MM.1S (cell line): ENCODE data around the gene LDHAL6A.

Experiments
- DNase-seq: peaks from one replicate; pipeline ENCODE4 v3.0.0-alpha.2; 2015
- H2AFZ ChIP-seq: fragments of 300-600 bp; sonication (generic); 2 replicates; pipeline ENCODE4 v1.6.0; 2016; ENCODE audit warnings: antibody characterized with exemption, low read length
- H3F3A ChIP-seq: fragments of 300-600 bp; sonication (generic); 2 replicates; pipeline ENCODE4 v1.6.1; 2016; ENCODE audit warnings: mild to moderate bottlenecking, antibody characterized with exemption, low read length, moderate library complexity, mixed read lengths; ENCODE audit not compliant: insufficient read depth
- H3K27ac ChIP-seq: fragments of 300-600 bp; sonication (generic); 2 replicates; pipeline ENCODE4 v1.5.1; 2016; ENCODE audit warnings: mild to moderate bottlenecking, low read length
- H3K27me3 ChIP-seq: fragments of 300-600 bp; sonication (generic); replicated peaks from 2 replicates; pipeline ENCODE4 v1.6.0; 2016; ENCODE audit warnings: low read length; ENCODE audit not compliant: insufficient read depth
- H3K36me3 ChIP-seq: fragments of 300-600 bp; sonication (generic); replicated peaks from 2 replicates; pipeline ENCODE4 v1.6.1; 2016; ENCODE audit warnings: mild to moderate bottlenecking, low read length, mixed read lengths; ENCODE audit not compliant: insufficient read depth
- H3K4me1 ChIP-seq: fragments of 300-600 bp; sonication (generic); 2 replicates; pipeline ENCODE4 v1.6.1; 2016; ENCODE audit warnings: low read length, mixed read lengths
- H3K4me2 ChIP-seq: fragments of 300-600 bp; sonication (generic); 2 replicates; pipeline ENCODE4 v1.6.0; 2016; ENCODE audit warnings: low read depth, low read length
- H3K4me3 ChIP-seq: fragments of 300-600 bp; sonication (generic); 2 replicates; pipeline ENCODE4 v1.5.1; 2016; ENCODE audit warnings: low read length, mixed read lengths
- H3K79me2 ChIP-seq: fragments of 300-600 bp; sonication (generic); 2 replicates; pipeline ENCODE4 v1.6.1; 2016; ENCODE audit warnings: mixed run types, low read length, mixed read lengths
- H3K9ac ChIP-seq: fragments of 300-600 bp; sonication (generic); 2 replicates; pipeline ENCODE4 v1.6.1; 2016; ENCODE audit warnings: low read length, mixed read lengths
- H3K9me2 ChIP-seq: fragments of 300-600 bp; sonication (generic); replicated peaks from 2 replicates; pipeline ENCODE4 v1.6.1; 2016; ENCODE audit warnings: mild to moderate bottlenecking, low read length, mixed read lengths; ENCODE audit not compliant: insufficient read depth
- H3K9me3 ChIP-seq: fragments of 300-600 bp; sonication (generic); replicated peaks from 2 replicates; pipeline ENCODE4 v1.6.1; 2016; ENCODE audit warnings: mild to moderate bottlenecking, low read length, mixed read lengths; ENCODE audit not compliant: insufficient read depth
- H4K20me1 ChIP-seq: fragments of 300-600 bp; sonication (generic); 2 replicates; pipeline ENCODE4 v1.6.1; 2016; ENCODE audit warnings: mild to moderate bottlenecking, low read length, moderate library complexity, mixed read lengths; ENCODE audit not compliant: insufficient read depth
- CTCF ChIP-seq: fragments of 300-600 bp; sonication (generic); IDR thresholded peaks from 2 replicates; pipeline ENCODE4 v1.5.1; 2016; ENCODE audit warnings: antibody characterized with exemption, low read length, mixed read lengths
- EZH2 ChIP-seq: fragments of 300-600 bp; sonication (generic); optimal IDR thresholded peaks from 2 replicates; pipeline ENCODE3; 2017; ENCODE audit warnings: low read depth, mild to moderate bottlenecking, antibody characterized with exemption, low read length, mixed read lengths
- EZH2phosphoT487 ChIP-seq: fragments of 300-600 bp; sonication (generic); IDR thresholded peaks from 2 replicates; pipeline ENCODE4 v1.6.1; 2018; ENCODE audit warnings: antibody characterized with exemption, low read length

LDHAL6A gene

GRCh38 chr11:18459634-18460033 lies 4.0 kb downstream of the LDHAL6A start:
- no peaks in the 10 kb centered on the region for H3K9me2 ChIP-seq
- TF ChIP-seq EZH2 (no peak), CTCF (no peak), EZH2phosphoT487 (no peak)
- no peaks in the 10 kb centered on the region for H3K36me3 ChIP-seq
- peaks cover 9% of the 10 kb centered on the region for H3F3A ChIP-seq
- no peak overlapping the region for H3K4me2 ChIP-seq
- no peak overlapping the region for H2AFZ ChIP-seq
- H3K4me1 ChIP-seq = peaks cover 8% of the 10 kb centered on the region; the same call in 1 of the 2 replicates
- H3K9ac ChIP-seq = no peak overlapping the region
- DNase-seq = no peak
- H3K4me3 ChIP-seq = no peak overlapping the region
- no peak overlapping the region for H3K27ac ChIP-seq
- H3K79me2 ChIP-seq = no peaks in the 10 kb centered on the region
- H4K20me1 ChIP-seq = no peaks in the 10 kb centered on the region
- H3K27me3 ChIP-seq = no peaks in the 10 kb centered on the region
- H3K9me3 ChIP-seq = no peaks in the 10 kb centered on the region

GRCh38 chr11:18461909-18462308 lies 6.3 kb downstream of the LDHAL6A start:
- Histone ChIP-seq H3K4me1 (peaks cover 8% of the 10 kb centered on the region; the same call in 1 of the 2 replicates), H4K20me1 (no peaks in the 10 kb centered on the region), H3K9ac (no peak overlapping the region), H3K36me3 (no peaks in the 10 kb centered on the region), H3K79me2 (no peaks in the 10 kb centered on the region), H3K27me3 (no peaks in the 10 kb centered on the region), H3K4me2 (no peak overlapping the region), H3F3A (peaks cover 9% of the 10 kb centered on the region), H3K27ac (no peak overlapping the region), H2AFZ (no peak overlapping the region), H3K9me3 (no peaks in the 10 kb centered on the region), H3K9me2 (no peaks in the 10 kb centered on the region), H3K4me3 (no peak overlapping the region)
- no peak for DNase-seq
- TF ChIP-seq CTCF = no peak
- TF ChIP-seq EZH2 = no peak
- TF ChIP-seq EZH2phosphoT487 = no peak

GRCh38 chr11:18463439-18463838 lies 7.8 kb downstream of the LDHAL6A start:
- Histone ChIP-seq H3K9me2 (no peaks in the 10 kb centered on the region), H3K4me2 (peak overlapping the region; percentile 41; the same call in 1 of the 2 replicates), H3K4me3 (no peak overlapping the region), H3F3A (peaks cover 9% of the 10 kb centered on the region), H3K27ac (peak overlapping the region; percentile 25; the same call in 1 of the 2 replicates), H2AFZ (no peak overlapping the region), H3K27me3 (no peaks in the 10 kb centered on the region), H3K9me3 (no peaks in the 10 kb centered on the region), H3K4me1 (peaks cover 8% of the 10 kb centered on the region; the same call in 1 of the 2 replicates), H4K20me1 (no peaks in the 10 kb centered on the region), H3K9ac (no peak overlapping the region), H3K36me3 (no peaks in the 10 kb centered on the region), H3K79me2 (no peaks in the 10 kb centered on the region)
- DNase-seq = peak; percentile 71
- TF ChIP-seq EZH2phosphoT487 = no peak
- no peak for TF ChIP-seq CTCF
- no peak for TF ChIP-seq EZH2
